ENCODE results near the gene HLCS. TPM values are rescaled to one million over a fixed set of nuclear protein-coding genes. Genes with fewer than 3 reads are reported as not detected.

HLCS gene
- total and polyA plus RNA-seq, 2 donors (not counting 3 experiments of a cell fraction or from before 2014, with no cell fraction given), result 6.7 to 17.2 TPM

DNA sequence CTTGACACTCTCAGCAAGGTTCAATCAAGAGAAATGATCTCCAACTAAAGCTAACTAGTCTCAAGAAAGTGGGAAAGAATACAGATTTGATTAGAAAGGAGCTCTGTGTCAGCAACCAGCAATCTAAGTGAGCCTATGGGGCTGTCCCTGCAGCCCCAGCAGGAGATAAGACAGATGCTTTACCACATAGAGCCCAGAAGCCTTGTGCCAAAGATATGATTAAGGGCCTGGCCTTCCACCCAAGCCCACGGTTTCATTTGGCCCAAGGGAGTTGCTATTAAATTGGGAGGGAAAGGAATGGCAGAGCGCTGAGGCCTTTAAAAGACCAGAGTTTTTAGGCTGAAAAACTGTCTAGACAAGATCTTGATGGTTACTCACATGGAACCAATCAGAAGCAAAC is 74.8 kb downstream of the HLCS start:
- TF ChIP-seq JUN (IDR thresholded peaks at IDR 0.05; ENCODE audit: borderline replicate concordance, insufficient read depth, insufficient read length, low read depth) (no peak), GATA2 (IDR thresholded peaks at IDR 0.05; ENCODE audit: insufficient read depth, insufficient read length, low read depth, low read length) (no peak), CTCF (IDR thresholded peaks at IDR 0.05; ENCODE audit: extremely low read depth in 1 of 2, insufficient read depth in 1 of 2, low read depth in 1 of 2, low read length in 2 of 2) (no peak), FOS (IDR thresholded peaks at IDR 0.05; ENCODE audit: borderline replicate concordance, insufficient read depth, low read length) (no peak), EZH2 (IDR thresholded peaks at IDR 0.05; ENCODE audit: borderline replicate concordance, low read depth, low read length, severe bottlenecking) (no peak), MYC (IDR thresholded peaks at IDR 0.05; ENCODE audit: low read depth, low read length) (no peak), POLR2AphosphoS5 (IDR thresholded peaks at IDR 0.05; ENCODE audit: insufficient read depth, low read depth, low read length) (no peak), POLR2A (IDR thresholded peaks at IDR 0.05; ENCODE audit: low read depth, low read length) (no peak)
- TF ChIP-seq, protein P1, sequence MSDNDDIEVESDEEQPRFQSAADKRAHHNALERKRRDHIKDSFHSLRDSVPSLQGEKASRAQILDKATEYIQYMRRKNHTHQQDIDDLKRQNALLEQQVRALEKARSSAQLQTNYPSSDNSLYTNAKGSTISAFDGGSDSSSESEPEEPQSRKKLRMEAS (IDR thresholded peaks at IDR 0.05; ENCODE audit: insufficient read depth, insufficient read length), result no peak
- dilution Hi-C loops (cut with MboI; ENCODE audit: extremely low pct_ligation_motif_present, low sequenced_read_pairs), result no loop called here

More for the DNA sequence above, 74.8 kb downstream of the HLCS start:
- no peak overlapping the region for H2AFZ ChIP-seq (ENCODE audit: low read depth, low read length)
- H3K36me3 ChIP-seq (ENCODE audit: control insufficient read depth in 2 of 2, extremely low read depth in 1 of 2, insufficient read depth in 2 of 2, low read length in 2 of 2), result no peaks in the 10 kb centered on the region
- H3K9me3 ChIP-seq (replicated peaks; ENCODE audit: control insufficient read depth, insufficient read depth, low read length), result no peaks in the 10 kb centered on the region
- intact Hi-C loops (cut with micrococcal nuclease), result no loop called here
- BruUV-seq (replicated peaks), result no TSS peak
- H4K20me1 ChIP-seq (replicated peaks; ENCODE audit: control insufficient read depth, extremely low read depth, insufficient read depth, low read length), result no peaks in the 10 kb centered on the region
- H3K79me2 ChIP-seq (ENCODE audit: control insufficient read depth, insufficient read depth, low read length), result no peaks in the 10 kb centered on the region
- no peak overlapping the region for H3K27ac ChIP-seq (ENCODE audit: insufficient read depth, low read depth, low read length)
- CTCF ChIA-PET, result interaction anchor here (1.3 to 1.4 kb wide), 2 partner anchors 19 to 261 kb away, joined by 3 read pairs; no protein-coding TSS in a partner anchor
- H3K9ac ChIP-seq (replicated peaks; ENCODE audit: extremely low read depth, insufficient read depth, low read length), result no peak overlapping the region
- FAIRE-seq (no peak), DNase-seq (ENCODE audit: low read depth, low spot score) (no peak)
- H3K4me1 ChIP-seq (ENCODE audit: control insufficient read depth, extremely low read depth, insufficient read depth, low read length), result no peaks in the 10 kb centered on the region
- no peak overlapping the region for H3K4me3 ChIP-seq (replicated peaks in 1 of 3; ENCODE audit: insufficient read depth in 1 of 3, low read depth in 1 of 3, low read length in 3 of 3)
- POLR2A ChIA-PET, result no interaction called here
- H3K27me3 ChIP-seq (ENCODE audit: control insufficient read depth in 2 of 2, insufficient read depth in 2 of 2, low read length in 2 of 2), result no peaks in the 10 kb centered on the region
- no peak overlapping the region for H3K4me2 ChIP-seq (ENCODE audit: insufficient read depth, low read length)
- no peaks in the 10 kb centered on the region for H3K9me1 ChIP-seq (replicated peaks; ENCODE audit: control insufficient read depth, extremely low read depth, insufficient read depth, low read length)

All from endothelial cell of umbilical vein (primary cell).